Activated T-cell treated with anti-CD3 and anti-CD28 coated beads, Interleukin-2, amount 50 U/mL, for 1 hour (primary cell): ENCODE measurements around the gene GNAS.
"Not testable (repeated sequence)": the region's sequence is repeated elsewhere in the genome, so short reads cannot be mapped to it uniquely, and the experiment has no call there.

ENCODE experiments used
- DNase-seq: peaks from one replicate; pipeline ENCODE4 v3.0.0-alpha.2; 2020

Gene GNAS

DNA sequence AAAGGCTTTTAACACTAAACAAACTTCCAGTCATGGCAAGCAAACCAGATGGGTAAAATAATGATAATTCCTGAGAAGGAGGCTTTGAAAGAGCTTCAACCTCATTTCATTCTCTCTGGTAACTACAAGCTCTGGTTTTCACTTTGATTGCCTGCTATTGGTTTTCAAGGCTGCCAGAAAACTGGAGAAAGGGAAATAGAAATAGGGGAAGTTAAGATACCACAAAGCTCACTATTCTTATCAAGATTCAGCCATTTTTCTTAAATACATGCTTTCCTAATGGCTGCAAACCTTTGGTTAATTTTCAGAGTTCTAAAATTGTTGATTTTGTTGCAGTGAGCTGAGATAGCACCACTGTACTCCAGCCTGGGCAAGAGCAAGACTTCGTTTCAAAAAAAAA lies 86.0 kb downstream of the GNAS start:
- no peak for DNase-seq

DNA sequence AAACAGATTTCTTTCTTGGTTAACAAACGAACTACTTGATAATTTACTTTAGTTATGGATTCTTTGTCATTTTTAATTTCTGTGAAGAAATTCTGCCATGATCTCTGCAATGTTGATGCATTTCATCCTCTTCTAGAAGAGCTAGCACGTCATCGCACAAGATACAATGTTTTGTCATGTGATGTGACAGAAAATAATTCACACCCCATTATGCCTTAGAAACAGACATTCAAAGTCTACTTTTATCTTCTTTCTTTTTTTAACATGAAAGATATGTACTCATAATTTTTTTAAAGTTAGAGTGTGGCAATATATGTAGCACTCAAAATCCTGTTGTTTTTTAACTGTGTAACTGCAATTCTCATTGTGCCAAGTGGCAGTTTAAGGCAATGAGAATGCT lies 89.0 kb downstream of the GNAS start:
- DNase-seq, result no peak

DNA sequence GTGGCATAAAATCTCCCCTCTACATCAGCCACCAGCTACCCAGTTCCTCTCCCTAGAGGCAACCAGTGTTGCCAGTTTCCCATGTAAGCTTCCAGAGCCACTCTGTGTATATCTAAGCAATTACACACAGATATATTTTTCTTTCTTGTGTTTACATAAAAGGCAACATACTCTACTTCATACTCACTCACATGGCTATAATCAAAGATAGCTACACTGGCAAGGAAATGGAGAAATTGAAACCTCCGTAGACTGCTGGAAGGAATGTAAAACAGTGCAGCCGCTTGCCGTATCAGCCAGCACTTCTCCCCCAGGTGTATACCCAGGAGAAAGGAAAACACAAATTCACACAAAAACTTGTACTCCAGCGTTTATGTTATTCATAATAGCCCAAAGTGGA lies 90.0 kb downstream of the GNAS start:
- no peak for DNase-seq

DNA sequence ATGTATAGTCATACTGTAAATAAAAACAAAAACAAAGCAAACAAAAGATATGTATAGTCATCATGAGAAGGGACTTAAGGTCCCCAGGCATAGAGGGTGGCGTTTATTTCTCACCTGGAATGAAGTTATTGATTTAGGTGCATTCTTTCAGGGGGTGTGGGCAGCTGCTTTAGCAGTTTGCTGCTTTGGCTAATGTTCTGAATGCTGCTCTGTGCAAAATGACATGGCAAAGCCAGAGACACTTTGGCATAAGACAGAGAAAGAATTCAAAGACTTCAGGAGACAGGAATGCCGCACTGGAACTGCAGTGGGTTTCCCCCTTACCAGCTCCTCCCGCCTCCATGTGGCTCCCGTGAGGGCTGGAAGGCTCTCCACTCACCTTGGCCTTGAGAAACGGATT lies 92.1 kb downstream of the GNAS start:
- no peak for DNase-seq

- no peak for DNase-seq
Measured at GRCh38 chr20:58945965-58946631, 93.6 kb downstream of the GNAS start.

- DNase-seq, result not testable (repeated sequence)
Measured at GRCh38 chr20:58947797-58948388, 95.4 kb downstream of the GNAS start.

DNA sequence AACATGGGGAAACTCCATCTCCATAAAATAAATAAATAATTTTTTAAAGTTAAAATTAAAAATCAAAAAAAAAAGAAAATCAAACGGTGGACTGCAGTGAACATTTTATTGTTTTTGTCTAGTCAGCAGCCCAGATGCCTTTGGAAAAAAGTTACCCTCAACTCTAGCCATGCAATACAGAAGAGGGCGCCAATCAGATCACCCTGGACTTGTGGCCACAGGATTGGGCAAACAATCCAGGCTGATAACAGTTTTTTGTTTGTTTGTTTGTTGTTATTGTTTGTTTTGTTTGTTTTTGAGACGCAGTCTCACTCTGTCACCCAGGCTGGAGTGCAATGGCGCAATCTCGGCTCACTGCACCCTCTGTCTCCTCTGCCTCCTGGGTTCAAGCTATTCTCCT lies 98.1 kb downstream of the GNAS start:
- DNase-seq, result no peak

GRCh38 chr20:58953050-58953449 lies 100.5 kb downstream of the GNAS start:
- DNase-seq, result no peak

DNA sequence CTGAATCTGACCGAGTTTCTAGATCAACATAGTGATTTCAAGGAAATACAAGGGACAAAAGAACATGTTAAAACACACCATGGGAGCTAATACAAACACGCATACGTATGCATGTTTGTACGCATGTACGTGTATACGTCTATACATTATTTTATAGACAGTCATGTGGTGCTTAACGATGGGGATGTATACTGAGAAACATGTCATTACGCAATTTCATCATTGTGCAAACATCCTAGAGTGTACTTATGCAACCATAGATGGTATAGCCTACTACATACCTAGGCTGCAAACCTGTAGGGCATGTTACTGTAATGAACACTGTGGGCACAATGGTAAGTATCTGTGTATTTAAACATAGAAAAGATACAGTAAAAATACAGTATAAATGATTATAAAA lies 103.6 kb downstream of the GNAS start:
- no peak for DNase-seq

- DNase-seq, result no peak
Measured at GRCh38 chr20:58959652-58960051, 107.1 kb downstream of the GNAS start.
